Activated CD8-positive, alpha-beta memory T cell treated with anti-CD3 and anti-CD28 coated beads for 24 hours (primary cell): ENCODE measurements around the gene ARSA.

Experiments used
- DNase-seq: peaks from one replicate; pipeline ENCODE4 v3.0.0-alpha.2; 2020

Gene ARSA

DNA sequence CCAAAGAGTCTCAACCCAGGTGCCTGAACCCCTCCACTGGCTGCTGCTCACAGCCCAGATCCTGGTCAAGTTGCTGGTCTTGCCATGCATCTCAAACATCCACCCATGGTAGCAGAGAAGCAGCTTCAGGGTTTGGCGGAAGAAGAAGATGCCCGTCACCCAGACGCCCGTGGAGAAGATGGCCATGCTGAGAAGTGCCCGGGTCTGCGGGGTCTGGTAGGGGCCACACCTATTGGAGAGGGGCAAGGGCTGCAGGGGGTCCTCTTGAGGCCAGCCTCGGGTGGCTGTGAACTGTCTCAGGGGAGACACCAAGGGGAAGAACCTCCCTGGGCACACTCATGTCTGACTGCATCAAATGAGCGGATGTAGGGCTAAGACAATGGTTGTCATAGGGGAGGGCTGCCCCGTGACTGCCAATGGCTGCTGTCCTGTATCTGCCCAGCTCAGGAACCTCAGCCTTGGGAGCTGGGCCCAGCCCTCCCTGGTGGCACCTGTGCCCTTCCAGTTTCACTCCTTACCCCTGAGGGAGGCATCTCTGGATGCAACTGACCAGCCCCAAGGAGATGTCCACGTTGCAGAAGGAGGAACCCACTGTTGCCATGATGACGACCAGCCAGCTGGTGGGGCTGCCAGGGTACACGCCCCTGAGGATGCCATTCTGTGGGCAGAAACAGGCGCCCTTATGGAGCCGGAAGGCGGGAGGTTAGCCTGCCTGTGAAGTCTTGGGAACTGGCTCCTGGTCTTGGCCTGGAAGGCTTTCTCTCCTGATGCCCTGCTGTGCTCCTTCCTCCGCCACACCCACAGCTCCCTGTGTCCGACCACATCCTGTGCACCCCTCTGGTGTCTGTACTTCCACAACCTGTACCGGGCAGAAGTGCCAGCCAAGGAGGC, 50.9 kb downstream of the ARSA start:
- no peak for DNase-seq

DNA sequence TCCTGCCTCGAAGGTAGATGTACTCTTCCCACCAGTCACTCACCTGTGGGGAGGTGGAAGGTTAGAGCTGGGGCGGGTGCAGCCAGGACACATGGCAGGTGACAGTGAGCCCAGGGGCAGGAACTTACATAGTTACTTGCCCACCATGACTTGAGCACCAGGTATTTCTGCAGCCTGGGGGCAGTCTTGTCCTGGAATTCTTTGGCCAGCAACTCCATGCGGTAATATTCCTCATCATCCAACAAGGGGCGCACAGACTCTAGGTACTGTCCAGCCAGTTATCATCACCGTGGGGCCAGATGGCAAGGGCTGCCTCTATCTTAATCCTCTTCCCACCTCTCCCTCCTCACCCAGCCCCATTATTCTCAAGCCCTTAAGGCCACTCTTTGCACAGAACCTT, 51.9 kb downstream of the ARSA start:
- no peak for DNase-seq

DNA sequence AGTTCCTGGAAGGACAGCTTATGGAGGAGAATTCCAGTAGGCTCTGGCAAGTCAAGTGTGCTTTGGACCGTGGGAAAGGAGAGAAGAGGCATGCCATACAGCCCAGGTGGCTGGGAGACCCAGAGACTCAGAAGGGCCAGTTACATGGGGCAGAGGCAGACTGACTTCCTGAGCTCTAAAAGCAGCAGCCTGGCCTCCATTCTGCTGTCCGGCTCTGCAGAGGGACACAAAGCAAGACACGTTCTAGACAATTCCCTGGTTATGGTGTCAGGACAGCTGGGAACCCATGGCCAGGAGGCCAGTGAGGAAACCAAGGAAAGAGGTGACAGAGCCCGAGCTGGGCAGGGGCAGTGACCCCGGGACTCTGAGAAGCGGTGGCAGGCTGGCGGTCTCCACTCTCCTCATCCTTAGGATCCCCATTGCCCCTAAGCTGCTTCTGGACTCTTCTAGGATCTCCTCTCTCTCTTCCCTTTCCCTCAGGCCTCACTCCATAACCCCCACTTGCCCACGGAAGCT, 52.5 kb downstream of the ARSA start:
- no peak for DNase-seq
